ENCODE results near the gene KRTAP10-11.
"Not testable (repeated sequence)": the region's sequence is repeated elsewhere in the genome, so short reads cannot be mapped to it uniquely, and the experiment has no call there.

- TF ChIP-seq CTCF (conservative IDR thresholded peaks at IDR 0.05; ENCODE audit: low read depth in 2 of 2); POLR2AphosphoS5 (IDR thresholded peaks at IDR 0.05; ENCODE audit: low read depth); EZH2 (IDR thresholded peaks at IDR 0.05; ENCODE audit: low read depth, unreplicated experiment); REST (IDR thresholded peaks at IDR 0.05; ENCODE audit: unreplicated experiment); JUNB (IDR thresholded peaks at IDR 0.05; ENCODE audit: unreplicated experiment); EZH2phosphoT487 (IDR thresholded peaks at IDR 0.05; ENCODE audit: unreplicated experiment): not testable (repeated sequence)
Measured at GRCh38 chr21:44601091-44601490, 45.1 kb upstream of the KRTAP10-11 start.

Measured in GM23338 (cell line).